ENCODE measurements around the gene CDK5R2.
"Not testable (repeated sequence)": the region's sequence is repeated elsewhere in the genome, so short reads cannot be mapped to it uniquely, and the experiment has no call there.

CDK5R2 gene

GRCh38 chr2:218959141-218959731 lies at the start of gene CDK5R2:
CDK5R2 (plus strand) TSS chr2:218959666; CDS start chr2:218959821, 155 bp downstream.
- peak; percentile 69 to 86 for DNase-seq (ENCODE audit: extremely low read depth in 1 of 2, low read depth in 1 of 2)

GRCh38 chr2:218910741-218911140 lies 48.7 kb upstream of the CDK5R2 start:
- DNase-seq (ENCODE audit: extremely low read depth in 1 of 2, low read depth in 1 of 2), result no peak

GRCh38 chr2:218920504-218920903 lies 39.0 kb upstream of the CDK5R2 start:
- DNase-seq (ENCODE audit: extremely low read depth in 1 of 2, low read depth in 1 of 2), result no peak

- no peak for DNase-seq (ENCODE audit: extremely low read depth in 1 of 2, low read depth in 1 of 2)
Measured at GRCh38 chr2:218924757-218925156, 34.7 kb upstream of the CDK5R2 start.

- DNase-seq (ENCODE audit: extremely low read depth in 1 of 2, low read depth in 1 of 2), result no peak
Measured at GRCh38 chr2:218925434-218925833, 34.0 kb upstream of the CDK5R2 start.

- no peak for DNase-seq (ENCODE audit: extremely low read depth in 1 of 2, low read depth in 1 of 2)
Measured at GRCh38 chr2:218927422-218927821, 32.0 kb upstream of the CDK5R2 start.

GRCh38 chr2:218927876-218928275 lies 31.6 kb upstream of the CDK5R2 start:
- DNase-seq (ENCODE audit: extremely low read depth in 1 of 2, low read depth in 1 of 2), result no peak

GRCh38 chr2:218930488-218930887 lies 29.0 kb upstream of the CDK5R2 start:
- DNase-seq (ENCODE audit: extremely low read depth in 1 of 2, low read depth in 1 of 2), result not testable (repeated sequence)

- DNase-seq (ENCODE audit: extremely low read depth in 1 of 2, low read depth in 1 of 2), result not testable (repeated sequence)
Measured at GRCh38 chr2:218931751-218932150, 27.7 kb upstream of the CDK5R2 start.

- no peak for DNase-seq (ENCODE audit: extremely low read depth in 1 of 2, low read depth in 1 of 2)
Measured at GRCh38 chr2:218944759-218945404, 14.6 kb upstream of the CDK5R2 start.

- DNase-seq (ENCODE audit: extremely low read depth in 1 of 2, low read depth in 1 of 2), result no peak
Measured at GRCh38 chr2:218946621-218947020, 12.8 kb upstream of the CDK5R2 start.

- DNase-seq (ENCODE audit: extremely low read depth in 1 of 2, low read depth in 1 of 2), result no peak
Measured at GRCh38 chr2:218952160-218952559, 7.3 kb upstream of the CDK5R2 start.

GRCh38 chr2:218953366-218953954 lies 6.0 kb upstream of the CDK5R2 start:
- DNase-seq (ENCODE audit: extremely low read depth in 1 of 2, low read depth in 1 of 2), result no peak

- no peak for DNase-seq (ENCODE audit: extremely low read depth in 1 of 2, low read depth in 1 of 2)
Measured at GRCh38 chr2:218954541-218955300, 4.7 kb upstream of the CDK5R2 start.

- no peak for DNase-seq (ENCODE audit: extremely low read depth in 1 of 2, low read depth in 1 of 2)
Measured at GRCh38 chr2:218956039-218956438, 3.4 kb upstream of the CDK5R2 start.

- no peak for DNase-seq (ENCODE audit: extremely low read depth in 1 of 2, low read depth in 1 of 2)
Measured at GRCh38 chr2:218957671-218958070, 1.8 kb upstream of the CDK5R2 start.

- no peak for DNase-seq (ENCODE audit: extremely low read depth in 1 of 2, low read depth in 1 of 2)
Measured at GRCh38 chr2:218958276-218958675, 1.2 kb upstream of the CDK5R2 start.

GRCh38 chr2:218959761-218960308 lies 369 bp downstream of the CDK5R2 start:
- DNase-seq (ENCODE audit: extremely low read depth in 1 of 2, low read depth in 1 of 2), result no peak

GRCh38 chr2:218960309-218961165 lies 1.1 kb downstream of the CDK5R2 start:
- no peak for DNase-seq (ENCODE audit: extremely low read depth in 1 of 2, low read depth in 1 of 2)

- no peak for DNase-seq (ENCODE audit: extremely low read depth in 1 of 2, low read depth in 1 of 2)
Measured at GRCh38 chr2:218961229-218961628, 1.8 kb downstream of the CDK5R2 start.

Measured in stimulated activated CD8-positive, alpha-beta memory T cell treated with anti-CD3 and anti-CD28 coated beads, Interleukin-7, amount 100 ng/mL, for 48 hours (primary cell).